Esophagus (tissue), 2 donors: Measurements from ENCODE around the gene STT3B. TPM values are rescaled to one million over a fixed set of nuclear protein-coding genes. Genes with fewer than 3 reads are reported as not detected.
"Not testable (repeated sequence)": the region's sequence is repeated elsewhere in the genome, so short reads cannot be mapped to it uniquely, and the experiment has no call there.

Source experiments
- H3K27ac ChIP-seq, 2 donors: one replicate each; pipeline ENCODE4 v1.5.1; 2013; ENCODE audit warnings: low read depth in 2 of 2, mild to moderate bottlenecking in 2 of 2, inconsistent platforms in 1 of 2, low read length in 1 of 2, moderate library complexity in 1 of 2
- H3K27me3 ChIP-seq, 2 donors: one replicate each; pipeline ENCODE4 v1.6.1; 2013; ENCODE audit warnings: low read length in 2 of 2, control low read depth in 1 of 2, mild to moderate bottlenecking in 1 of 2; ENCODE audit not compliant: insufficient read depth in 2 of 2, control insufficient read depth in 1 of 2
- H3K36me3 ChIP-seq, 2 donors: one replicate each; pipeline ENCODE4 v1.6.1; 2013; ENCODE audit warnings: low read length in 1 of 2; ENCODE audit not compliant: control insufficient read depth in 2 of 2, insufficient read depth in 2 of 2
- H3K4me1 ChIP-seq, 2 donors: one replicate each; pipeline ENCODE4 v1.6.1; 2013; ENCODE audit warnings: low read length in 1 of 2; ENCODE audit not compliant: control insufficient read depth in 2 of 2, insufficient read depth in 2 of 2
- H3K4me3 ChIP-seq, 2 donors: one replicate each; pipeline ENCODE4 v1.5.1; 2013; ENCODE audit warnings: low read length in 2 of 2, mild to moderate bottlenecking in 2 of 2, low read depth in 1 of 2, moderate library complexity in 1 of 2
- H3K9me3 ChIP-seq, 2 donors: one replicate each; pipeline ENCODE4 v1.6.1; 2013; ENCODE audit warnings: mild to moderate bottlenecking in 2 of 2, low read depth in 1 of 2, low read length in 1 of 2, moderate library complexity in 1 of 2; ENCODE audit not compliant: control insufficient read depth in 2 of 2, insufficient read depth in 1 of 2
- WGBS, 2 donors: extraction: QIAGEN DNeasy Blood & Tissue Kit; methylation state at CpG; one replicate each; pipeline ENCODE4 v1.1.7; 2013; 5-methylcytosine and 5-hydroxymethylcytosine counted together
- polyA plus RNA-seq, 2 donors: library from polyadenylated mRNA; stranded (reverse); fragments of 200-250 nt; gene quantifications; one replicate each; pipeline ENCODE4 v1.2.3, GENCODE V29; 2013
- donor health status: healthy with polysubstance abuse.
- donor health status: Bipolar disorder and iron deficiency.

Gene STT3B
- polyA plus RNA-seq, 2 donors: 31.1 to 38.4 TPM

- H3K4me1 ChIP-seq: no peaks in the 10 kb centered on the region
- no peaks in the 10 kb centered on the region for H3K27me3 ChIP-seq
- WGBS, 2 donors: 93 to 97% methylated on average over 3 of the region's 3 CpGs
- H3K27ac ChIP-seq: no peak overlapping the region
- H3K4me3 ChIP-seq: no peak overlapping the region
- H3K36me3 ChIP-seq: peaks cover 0 to 2% of the 10 kb centered on the region in 2 donors
- H3K9me3 ChIP-seq: no peaks in the 10 kb centered on the region
Measured at GRCh38 chr3:31600431-31600830, 67.7 kb downstream of the STT3B start.

DNA sequence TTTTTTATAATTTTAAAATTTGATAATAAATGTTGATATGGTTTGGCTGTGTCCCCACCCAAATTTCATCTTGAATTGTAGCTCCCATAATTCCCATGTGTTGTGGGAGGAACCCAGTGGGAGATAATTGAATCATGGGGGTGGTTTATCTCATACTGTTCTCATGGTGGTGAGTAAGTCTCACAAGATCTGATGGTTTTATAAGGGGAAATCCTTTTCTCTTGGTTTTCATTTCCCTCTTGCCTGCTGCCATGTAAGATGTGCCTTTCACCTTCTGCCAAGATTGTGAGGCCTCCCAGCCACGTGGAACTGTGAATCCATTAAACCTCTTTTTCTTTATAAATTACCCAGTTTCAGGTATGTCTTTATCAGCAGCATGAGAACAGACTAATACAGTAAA, 72.6 kb downstream of the STT3B start:
- H3K27ac ChIP-seq, H3K4me1 ChIP-seq, H3K9me3 ChIP-seq, H3K4me3 ChIP-seq, H3K27me3 ChIP-seq, H3K36me3 ChIP-seq: not testable (repeated sequence)
- 97 to 98% methylated on average over 1 of the region's 1 CpG for WGBS, 2 donors

DNA sequence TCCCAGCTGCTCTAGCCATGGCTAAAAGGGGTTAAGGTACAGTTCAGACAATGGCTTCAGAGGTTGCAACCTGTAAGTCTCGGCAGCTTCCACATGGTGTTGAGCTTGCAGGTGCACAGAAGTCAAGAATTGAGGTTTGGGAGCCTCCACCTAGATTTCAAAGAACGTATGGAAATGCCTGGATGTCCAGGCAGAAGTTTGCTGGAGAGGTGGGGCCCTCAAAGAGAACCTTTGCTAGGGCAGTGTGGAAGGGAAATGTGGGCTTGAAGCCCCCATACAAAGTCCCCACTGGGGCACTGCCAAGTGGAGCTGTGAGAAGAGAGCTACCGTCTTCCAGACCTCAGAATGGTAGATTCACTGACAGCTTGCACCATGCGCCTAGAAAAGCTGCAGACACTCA, 73.7 kb downstream of the STT3B start:
- H3K36me3 ChIP-seq: peaks cover 0 to 5% of the 10 kb centered on the region in 2 donors
- no peak overlapping the region for H3K27ac ChIP-seq
- WGBS, 2 donors: 94 to 97% methylated on average over 4 of the region's 4 CpGs
- no peaks in the 10 kb centered on the region for H3K27me3 ChIP-seq
- no peak overlapping the region for H3K4me3 ChIP-seq
- peaks cover 0 to 7% of the 10 kb centered on the region in 2 donors for H3K9me3 ChIP-seq
- H3K4me1 ChIP-seq: no peaks in the 10 kb centered on the region

DNA sequence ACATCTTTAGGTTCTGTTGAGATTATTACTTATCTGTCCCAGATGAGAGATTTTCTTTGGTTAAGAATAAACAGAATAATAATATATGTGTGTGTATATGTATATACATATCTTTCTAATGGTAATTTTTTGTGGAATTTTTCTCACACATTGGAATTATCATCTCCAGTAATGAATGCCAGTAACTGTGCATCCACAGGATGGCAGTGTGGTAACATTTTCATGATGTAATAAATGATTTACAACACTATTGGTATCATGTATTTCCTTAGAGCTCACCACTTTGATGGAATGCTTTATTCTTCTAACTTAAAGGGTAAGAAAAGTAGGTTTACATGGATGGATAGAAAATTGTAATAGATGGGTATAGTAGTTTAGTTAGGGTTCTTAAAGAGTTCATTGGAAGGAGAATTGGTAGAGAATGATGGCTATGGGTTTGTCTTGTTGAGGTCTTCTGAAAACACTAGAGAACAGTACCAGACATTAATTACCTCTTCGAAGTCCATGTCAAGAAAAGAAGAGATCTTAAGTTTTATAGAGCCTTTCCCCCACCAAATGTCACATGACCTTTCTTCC, 78.1 kb downstream of the STT3B start:
- Histone ChIP-seq H3K4me1 (no peaks in the 10 kb centered on the region), H3K27ac (no peak overlapping the region), H3K36me3 (peaks cover 0 to 3% of the 10 kb centered on the region in 2 donors), H3K27me3 (no peaks in the 10 kb centered on the region), H3K9me3 (peaks cover 0 to 7% of the 10 kb centered on the region in 2 donors), H3K4me3 (no peak overlapping the region)
- 94 to 97% methylated on average over 1 of the region's 1 CpG for WGBS, 2 donors

DNA sequence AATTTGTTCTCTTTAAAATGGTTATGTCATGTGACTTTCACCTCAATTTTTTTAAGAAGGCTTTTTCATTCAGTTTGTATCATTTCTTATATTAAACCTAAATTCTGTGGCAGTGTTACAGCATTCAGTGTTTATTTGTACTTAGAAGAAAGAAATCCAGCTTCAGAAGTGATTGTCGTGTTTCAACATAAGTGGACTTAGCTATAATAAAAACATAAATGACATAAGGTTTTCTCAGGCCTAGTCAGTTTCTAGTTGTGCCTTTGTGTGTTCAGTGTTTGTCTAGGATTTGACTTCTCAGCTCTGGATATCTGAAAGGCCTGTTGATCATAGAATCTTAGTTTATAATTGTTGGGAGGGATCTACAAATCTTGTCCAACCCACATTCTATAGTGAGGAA, 80.5 kb downstream of the STT3B start:
- Histone ChIP-seq H3K27me3 (no peaks in the 10 kb centered on the region), H3K4me1 (no peaks in the 10 kb centered on the region), H3K36me3 (no peaks in the 10 kb centered on the region), H3K27ac (no peak overlapping the region), H3K9me3 (no peaks in the 10 kb centered on the region), H3K4me3 (no peak overlapping the region)
- WGBS, 2 donors: 61 to 79% methylated on average over 1 of the region's 1 CpG

GRCh38 chr3:31613654-31614053, 80.9 kb downstream of the STT3B start:
- WGBS, 2 donors: 81 to 88% methylated on average over 4 of the region's 4 CpGs
- H3K9me3 ChIP-seq: no peaks in the 10 kb centered on the region
- H3K36me3 ChIP-seq: no peaks in the 10 kb centered on the region
- no peak overlapping the region for H3K27ac ChIP-seq
- no peak overlapping the region for H3K4me3 ChIP-seq
- H3K4me1 ChIP-seq: no peaks in the 10 kb centered on the region
- no peaks in the 10 kb centered on the region for H3K27me3 ChIP-seq

- WGBS, 2 donors: 72 to 75% methylated on average over 5 of the region's 5 CpGs
- Histone ChIP-seq H3K4me3 (no peak overlapping the region), H3K4me1 (no peaks in the 10 kb centered on the region), H3K27me3 (no peaks in the 10 kb centered on the region), H3K36me3 (no peaks in the 10 kb centered on the region), H3K9me3 (no peaks in the 10 kb centered on the region), H3K27ac (no peak overlapping the region)
Measured at GRCh38 chr3:31614162-31614921, 81.6 kb downstream of the STT3B start.

- H3K4me1 ChIP-seq: no peaks in the 10 kb centered on the region
Measured at GRCh38 chr3:31615071-31615875, 82.5 kb downstream of the STT3B start.

DNA sequence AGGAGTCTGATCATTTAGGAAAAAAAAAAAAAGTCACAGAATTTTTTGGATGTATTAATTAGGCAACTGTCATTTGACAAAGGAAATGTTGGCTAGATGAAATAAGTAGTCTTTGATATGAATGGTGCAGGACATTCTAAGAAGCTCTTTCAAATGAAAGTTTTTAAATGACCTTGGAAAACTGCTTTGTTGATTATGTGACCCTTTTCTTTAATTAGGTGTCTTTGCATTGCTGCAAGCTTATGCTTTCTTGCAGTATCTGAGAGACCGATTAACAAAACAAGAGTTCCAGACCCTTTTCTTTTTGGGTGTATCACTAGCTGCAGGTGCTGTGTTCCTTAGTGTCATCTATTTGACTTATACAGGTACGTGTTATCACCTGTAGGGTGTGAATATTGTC, 84.0 kb downstream of the STT3B start:
- no peaks in the 10 kb centered on the region for H3K4me1 ChIP-seq
- H3K36me3 ChIP-seq: no peaks in the 10 kb centered on the region
- no peaks in the 10 kb centered on the region for H3K27me3 ChIP-seq
- H3K4me3 ChIP-seq: no peak overlapping the region
- no peaks in the 10 kb centered on the region for H3K9me3 ChIP-seq
- WGBS, 2 donors: 85 to 92% methylated on average over 2 of the region's 2 CpGs
- H3K27ac ChIP-seq: no peak overlapping the region

More at GRCh38 chr3:31615071-31615875, 82.5 kb downstream of the STT3B start:
- no peaks in the 10 kb centered on the region for H3K9me3 ChIP-seq
- no peak overlapping the region for H3K27ac ChIP-seq
- no peak overlapping the region for H3K4me3 ChIP-seq
- H3K36me3 ChIP-seq: no peaks in the 10 kb centered on the region
- 75 to 77% methylated on average over 4 of the region's 4 CpGs for WGBS, 2 donors
- no peaks in the 10 kb centered on the region for H3K27me3 ChIP-seq
